ENCODE measurements around the gene PTPRF.

PTPRF gene

GRCh38 chr1:43563876-43564539 lies 33.3 kb downstream of the PTPRF start:
- Mint-ChIP-seq H3K27me3 (peaks cover 25% of the 10 kb centered on the region), H3K27ac (no peak overlapping the region), H3K9me3 (no peaks in the 10 kb centered on the region), H3K4me3 (no peak overlapping the region), H3K36me3 (no peaks in the 10 kb centered on the region), H3K4me1 (no peaks in the 10 kb centered on the region)
- DNase-seq (ENCODE audit: low spot score in 2 of 2) (no peak), ATAC-seq (ENCODE audit: low read depth) (no peak)

GRCh38 chr1:43564551-43565348 lies 34.1 kb downstream of the PTPRF start:
- H3K4me1 Mint-ChIP-seq, result no peaks in the 10 kb centered on the region
- no peaks in the 10 kb centered on the region for H3K36me3 Mint-ChIP-seq
- peaks cover 25% of the 10 kb centered on the region for H3K27me3 Mint-ChIP-seq
- DNase-seq (ENCODE audit: low spot score in 2 of 2) (no peak), ATAC-seq (ENCODE audit: low read depth) (no peak)
- no peak overlapping the region for H3K4me3 Mint-ChIP-seq
- H3K27ac Mint-ChIP-seq, result no peak overlapping the region
- no peaks in the 10 kb centered on the region for H3K9me3 Mint-ChIP-seq

GRCh38 chr1:43565600-43566360 lies 35.1 kb downstream of the PTPRF start:
- Mint-ChIP-seq H3K27ac (no peak overlapping the region), H3K27me3 (peaks cover 25% of the 10 kb centered on the region), H3K9me3 (no peaks in the 10 kb centered on the region), H3K4me1 (no peaks in the 10 kb centered on the region), H3K36me3 (no peaks in the 10 kb centered on the region), H3K4me3 (peak overlapping the region; percentile 55)
- ATAC-seq (ENCODE audit: low read depth) (peak; percentile 59), DNase-seq (ENCODE audit: low spot score in 2 of 2) (no peak)

- H3K9me3 Mint-ChIP-seq, result no peaks in the 10 kb centered on the region
- DNase-seq (ENCODE audit: low spot score in 2 of 2), result no peak
- no peaks in the 10 kb centered on the region for H3K36me3 Mint-ChIP-seq
- H3K27me3 Mint-ChIP-seq, result peaks cover 25% of the 10 kb centered on the region
- H3K4me3 Mint-ChIP-seq, result peak overlapping the region; percentile 49
- ATAC-seq (ENCODE audit: low read depth), result no peak
- no peak overlapping the region for H3K27ac Mint-ChIP-seq
- H3K4me1 Mint-ChIP-seq, result no peaks in the 10 kb centered on the region
These were observed 35.8 kb downstream of the PTPRF start for GRCh38 chr1:43566382-43567044.

GRCh38 chr1:43569175-43569574 lies 38.5 kb downstream of the PTPRF start:
- no peak overlapping the region for H3K27ac Mint-ChIP-seq
- H3K4me1 Mint-ChIP-seq, result no peaks in the 10 kb centered on the region
- DNase-seq (ENCODE audit: low spot score in 2 of 2), result no peak
- no peaks in the 10 kb centered on the region for H3K9me3 Mint-ChIP-seq
- no peaks in the 10 kb centered on the region for H3K36me3 Mint-ChIP-seq
- H3K27me3 Mint-ChIP-seq, result peaks cover 11% of the 10 kb centered on the region
- no peak overlapping the region for H3K4me3 Mint-ChIP-seq
- ATAC-seq (ENCODE audit: low read depth), result peak; percentile 84

- no peak overlapping the region for H3K4me3 Mint-ChIP-seq
- no peak for DNase-seq (ENCODE audit: low spot score in 2 of 2)
- H3K36me3 Mint-ChIP-seq, result no peaks in the 10 kb centered on the region
- H3K4me1 Mint-ChIP-seq, result no peaks in the 10 kb centered on the region
- H3K27ac Mint-ChIP-seq, result no peak overlapping the region
- ATAC-seq (ENCODE audit: low read depth), result no peak
- H3K27me3 Mint-ChIP-seq, result peaks cover 7% of the 10 kb centered on the region
- H3K9me3 Mint-ChIP-seq, result no peaks in the 10 kb centered on the region
These were observed 39.6 kb downstream of the PTPRF start for GRCh38 chr1:43570277-43570676.

GRCh38 chr1:43570715-43571114 lies 40.0 kb downstream of the PTPRF start:
- Mint-ChIP-seq H3K27ac (no peak overlapping the region), H3K27me3 (peaks cover 5% of the 10 kb centered on the region), H3K4me1 (peaks cover under 1% of the 10 kb centered on the region), H3K36me3 (no peaks in the 10 kb centered on the region), H3K9me3 (no peaks in the 10 kb centered on the region), H3K4me3 (no peak overlapping the region)
- ATAC-seq (ENCODE audit: low read depth) (no peak), DNase-seq (ENCODE audit: low spot score in 2 of 2) (no peak)

GRCh38 chr1:43572084-43572483 lies 41.4 kb downstream of the PTPRF start:
- no peaks in the 10 kb centered on the region for H3K36me3 Mint-ChIP-seq
- H3K9me3 Mint-ChIP-seq, result no peaks in the 10 kb centered on the region
- peaks cover 4% of the 10 kb centered on the region for H3K4me1 Mint-ChIP-seq
- H3K27ac Mint-ChIP-seq, result no peak overlapping the region
- H3K4me3 Mint-ChIP-seq, result no peak overlapping the region
- no peak for DNase-seq (ENCODE audit: low spot score in 2 of 2)
- H3K27me3 Mint-ChIP-seq, result peaks cover 2% of the 10 kb centered on the region
- no peak for ATAC-seq (ENCODE audit: low read depth)

- ATAC-seq (ENCODE audit: low read depth) (no peak), DNase-seq (ENCODE audit: low spot score in 2 of 2) (no peak)
- peaks cover 2% of the 10 kb centered on the region for H3K27me3 Mint-ChIP-seq
- H3K9me3 Mint-ChIP-seq, result no peaks in the 10 kb centered on the region
- H3K36me3 Mint-ChIP-seq, result no peaks in the 10 kb centered on the region
- H3K4me3 Mint-ChIP-seq, result no peak overlapping the region
- H3K27ac Mint-ChIP-seq, result no peak overlapping the region
- H3K4me1 Mint-ChIP-seq, result peaks cover 4% of the 10 kb centered on the region
These were observed 41.9 kb downstream of the PTPRF start for GRCh38 chr1:43572538-43572937.

- Mint-ChIP-seq H3K4me1 (peaks cover 4% of the 10 kb centered on the region), H3K36me3 (no peaks in the 10 kb centered on the region), H3K9me3 (no peaks in the 10 kb centered on the region), H3K27ac (no peak overlapping the region), H3K4me3 (no peak overlapping the region), H3K27me3 (no peaks in the 10 kb centered on the region)
- DNase-seq (ENCODE audit: low spot score in 2 of 2) (no peak), ATAC-seq (ENCODE audit: low read depth) (no peak)
These were observed 42.5 kb downstream of the PTPRF start for GRCh38 chr1:43573066-43573800.

GRCh38 chr1:43576521-43576920 lies 45.8 kb downstream of the PTPRF start:
- Mint-ChIP-seq H3K4me1 (peaks cover 4% of the 10 kb centered on the region), H3K4me3 (no peak overlapping the region), H3K9me3 (no peaks in the 10 kb centered on the region), H3K27ac (no peak overlapping the region), H3K36me3 (no peaks in the 10 kb centered on the region), H3K27me3 (no peaks in the 10 kb centered on the region)
- DNase-seq (ENCODE audit: low spot score in 2 of 2) (no peak), ATAC-seq (ENCODE audit: low read depth) (no peak)

- H3K27me3 Mint-ChIP-seq, result no peaks in the 10 kb centered on the region
- no peaks in the 10 kb centered on the region for H3K9me3 Mint-ChIP-seq
- DNase-seq (ENCODE audit: low spot score in 2 of 2) (no peak), ATAC-seq (ENCODE audit: low read depth) (no peak)
- peaks cover 4% of the 10 kb centered on the region for H3K4me1 Mint-ChIP-seq
- no peak overlapping the region for H3K27ac Mint-ChIP-seq
- H3K36me3 Mint-ChIP-seq, result no peaks in the 10 kb centered on the region
- no peak overlapping the region for H3K4me3 Mint-ChIP-seq
These were observed 47.2 kb downstream of the PTPRF start for GRCh38 chr1:43577655-43578542.

GRCh38 chr1:43580039-43580438 lies 49.4 kb downstream of the PTPRF start:
- DNase-seq (ENCODE audit: low spot score in 2 of 2), result no peak
- no peak overlapping the region for H3K4me3 Mint-ChIP-seq
- no peaks in the 10 kb centered on the region for H3K36me3 Mint-ChIP-seq
- H3K9me3 Mint-ChIP-seq, result no peaks in the 10 kb centered on the region
- H3K27me3 Mint-ChIP-seq, result no peaks in the 10 kb centered on the region
- H3K4me1 Mint-ChIP-seq, result peaks cover 4% of the 10 kb centered on the region
- no peak for ATAC-seq (ENCODE audit: low read depth)
- no peak overlapping the region for H3K27ac Mint-ChIP-seq
